AG04450 (cell line): Measurements from ENCODE around the gene DDX10. TPM values are rescaled to one million over a fixed set of nuclear protein-coding genes. Genes with fewer than 3 reads are reported as not detected.

Experiments
- CTCF ChIA-PET: fragments of 300-600, 350-600 bp; formaldehyde crosslinking; extraction: SDS; loops from one replicate; lab custom pipeline; 2022; ENCODE audit warnings: antibody characterized with exemption, inconsistent platforms; lab: Charles Lee
- POLR2A ChIA-PET: fragments of 350-600 bp; formaldehyde crosslinking; extraction: SDS; loops from one replicate; lab custom pipeline; 2021; ENCODE audit warnings: antibody characterized with exemption, inconsistent platforms; lab: Yijun Ruan, JAX
- DNase-seq: peaks from one replicate; pipeline ENCODE4 v3.0.0-alpha.2; 2011; ENCODE audit warnings: low read depth, low spot score
- H3K27ac ChIP-seq: one replicate; pipeline ENCODE4 v1.5.1; 2012; ENCODE audit warnings: low read depth, low read length, control low read depth
- H3K27me3 ChIP-seq: one replicate; pipeline ENCODE4 v1.6.0; 2012; ENCODE audit warnings: low read length; ENCODE audit not compliant: control insufficient read depth, insufficient read depth
- H3K4me3 ChIP-seq: 2 replicates; pipeline ENCODE4 v1.5.1; 2011; ENCODE audit warnings: mild to moderate bottlenecking, low read depth, low read length, control low read depth
- H3K9me3 ChIP-seq: 2 replicates; pipeline ENCODE4 v1.5.1; 2012; ENCODE audit warnings: low read length; ENCODE audit not compliant: control insufficient read depth, insufficient read depth
- polyA minus RNA-seq: library from RNA; depleted of rRNA, polyadenylated mRNA; stranded (reverse); fragments of >200 nt; gene quantifications from 2 replicates; pipeline ENCODE4 v1.2.3, GENCODE V29; 2011; rRNA and poly(A)+ RNA removed
- polyA plus RNA-seq: library from polyadenylated mRNA; depleted of rRNA; stranded (reverse); fragments of >200 nt; gene quantifications from 2 replicates; pipeline ENCODE4 v1.2.3, GENCODE V29; 2011; rRNA removed
- TF ChIP-seq, protein P1 (sequence below): IDR thresholded peaks from 2 replicates; pipeline ENCODE4 v1.5.1; 2011; ENCODE audit warnings: low read depth, low read length, control low read depth, inconsistent platforms

The DDX10 gene
- polyA plus RNA-seq (20.3 and 27.1 TPM in 2 replicates), polyA minus RNA-seq (20.8 and 27.5 TPM in 2 replicates)

DNA sequence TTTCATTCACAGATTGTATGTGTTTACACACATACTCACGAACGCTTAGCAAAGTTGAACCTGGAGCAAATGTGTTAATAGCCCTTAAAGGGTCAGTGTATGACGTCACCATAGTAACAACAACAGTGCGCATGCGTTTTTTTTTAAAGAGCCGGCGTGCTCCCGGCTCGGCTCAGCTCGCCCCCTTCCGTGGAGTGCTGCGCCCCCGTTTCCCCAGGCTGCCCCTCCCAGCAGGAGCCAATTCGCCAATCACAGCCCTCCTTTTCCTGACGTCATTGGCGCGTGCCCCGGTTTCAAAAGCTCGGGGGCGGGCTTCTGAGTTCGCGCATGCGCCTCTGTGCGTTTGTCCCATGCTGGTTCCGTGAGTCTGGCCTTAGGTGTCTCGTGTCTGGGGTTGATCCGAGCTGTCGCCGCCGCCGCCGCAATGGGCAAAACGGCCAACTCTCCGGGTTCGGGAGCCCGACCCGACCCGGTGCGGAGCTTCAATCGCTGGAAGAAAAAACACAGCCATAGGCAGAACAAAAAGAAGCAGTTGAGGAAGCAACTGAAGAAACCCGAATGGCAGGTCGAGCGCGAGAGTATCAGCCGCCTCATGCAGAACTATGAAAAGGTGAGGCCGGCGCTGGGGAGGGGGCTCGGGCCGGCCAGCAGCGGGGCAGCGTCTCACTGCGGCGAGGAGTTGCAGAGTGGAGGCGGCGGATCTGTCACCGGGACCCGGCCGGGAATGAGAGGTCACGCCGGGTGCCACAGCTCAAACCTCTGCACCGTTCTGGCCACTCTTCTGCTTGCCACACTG, at the start of gene DDX10:
DDX10 (plus strand) TSS at position 340 of the 796 bp plus-strand sequence; CDS start at position 425, 85 bp downstream.
- no peaks in the 10 kb centered on the region for H3K27me3 ChIP-seq
- peak; percentile 97 for DNase-seq
- TF ChIP-seq, protein P1, sequence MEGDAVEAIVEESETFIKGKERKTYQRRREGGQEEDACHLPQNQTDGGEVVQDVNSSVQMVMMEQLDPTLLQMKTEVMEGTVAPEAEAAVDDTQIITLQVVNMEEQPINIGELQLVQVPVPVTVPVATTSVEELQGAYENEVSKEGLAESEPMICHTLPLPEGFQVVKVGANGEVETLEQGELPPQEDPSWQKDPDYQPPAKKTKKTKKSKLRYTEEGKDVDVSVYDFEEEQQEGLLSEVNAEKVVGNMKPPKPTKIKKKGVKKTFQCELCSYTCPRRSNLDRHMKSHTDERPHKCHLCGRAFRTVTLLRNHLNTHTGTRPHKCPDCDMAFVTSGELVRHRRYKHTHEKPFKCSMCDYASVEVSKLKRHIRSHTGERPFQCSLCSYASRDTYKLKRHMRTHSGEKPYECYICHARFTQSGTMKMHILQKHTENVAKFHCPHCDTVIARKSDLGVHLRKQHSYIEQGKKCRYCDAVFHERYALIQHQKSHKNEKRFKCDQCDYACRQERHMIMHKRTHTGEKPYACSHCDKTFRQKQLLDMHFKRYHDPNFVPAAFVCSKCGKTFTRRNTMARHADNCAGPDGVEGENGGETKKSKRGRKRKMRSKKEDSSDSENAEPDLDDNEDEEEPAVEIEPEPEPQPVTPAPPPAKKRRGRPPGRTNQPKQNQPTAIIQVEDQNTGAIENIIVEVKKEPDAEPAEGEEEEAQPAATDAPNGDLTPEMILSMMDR: peak; percentile 8; the same call in 1 of the 2 replicates
- peak within 1 kb of the TSS; percentile 34 for H3K27ac ChIP-seq
- H3K4me3 ChIP-seq: peak within 1 kb of the TSS; percentile 79
- ChIA-PET CTCF (interaction anchor here (0.7 to 2.8 kb wide), 8 partner anchors 9 to 1275 kb away, joined by 3 to 12 read pairs (median 3); no protein-coding TSS in a partner anchor), POLR2A (interaction anchor here (0.6 to 1.4 kb wide), 3 partner anchors 197 to 499 kb away, joined by 3 read pairs; partner anchors contain the start of genes ATM and C11orf65)
- H3K9me3 ChIP-seq: no peaks in the 10 kb centered on the region; the same call in 1 of the 2 replicates

DNA sequence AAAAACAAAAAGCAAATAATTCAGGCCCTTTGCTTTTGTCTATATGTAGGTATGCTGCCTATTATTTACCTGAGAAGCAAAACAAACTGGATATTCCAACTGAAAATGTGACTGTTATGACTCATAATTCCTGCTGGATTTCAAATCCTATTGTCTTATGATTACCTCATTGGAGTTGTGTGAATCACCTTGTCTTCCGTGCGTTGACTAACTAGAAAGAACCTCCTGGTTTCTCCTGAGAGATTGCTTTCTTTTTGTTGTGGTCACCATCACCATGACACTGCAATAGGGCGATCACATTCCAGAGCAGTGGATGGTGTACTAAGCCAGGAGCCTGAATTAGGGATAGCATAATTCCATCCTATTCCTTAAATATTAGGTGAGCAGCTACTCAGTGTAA, 48.3 kb upstream of the DDX10 start:
- Histone ChIP-seq H3K4me3 (no peak overlapping the region), H3K27me3 (no peaks in the 10 kb centered on the region), H3K27ac (no peak overlapping the region), H3K9me3 (no peaks in the 10 kb centered on the region)
- POLR2A ChIA-PET: no interaction called here
- CTCF ChIA-PET: no interaction called here
- TF ChIP-seq, protein P1: no peak
- DNase-seq: no peak

DNA sequence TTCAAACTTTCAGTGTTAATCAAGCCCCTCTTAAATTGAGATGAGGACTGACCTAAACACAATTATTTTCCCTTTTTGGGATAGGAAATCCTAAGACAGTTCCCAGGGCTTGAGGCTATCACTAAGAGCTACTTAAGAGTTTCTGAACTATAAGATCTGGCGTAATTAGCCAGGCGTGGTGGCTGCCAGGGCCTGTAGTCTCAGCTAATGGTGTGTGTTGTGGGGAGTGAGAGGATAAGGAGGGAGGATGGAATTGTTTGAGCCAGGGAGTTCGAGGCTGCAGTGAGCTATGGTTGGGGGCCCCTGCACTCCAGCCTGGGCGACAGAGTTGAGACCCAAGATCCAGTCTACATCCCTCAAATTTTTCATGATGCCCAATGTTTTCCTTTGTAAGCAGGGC, 47.8 kb upstream of the DDX10 start:
- CTCF ChIA-PET: interaction anchor here (0.6 kb wide), 1 partner anchor 272 kb away, joined by 3 read pairs; no protein-coding TSS in a partner anchor
- H3K27me3 ChIP-seq: no peaks in the 10 kb centered on the region
- no peak overlapping the region for H3K4me3 ChIP-seq
- H3K27ac ChIP-seq: no peak overlapping the region
- POLR2A ChIA-PET: no interaction called here
- H3K9me3 ChIP-seq: no peaks in the 10 kb centered on the region
- no peak for DNase-seq
- TF ChIP-seq, protein P1: no peak

DNA sequence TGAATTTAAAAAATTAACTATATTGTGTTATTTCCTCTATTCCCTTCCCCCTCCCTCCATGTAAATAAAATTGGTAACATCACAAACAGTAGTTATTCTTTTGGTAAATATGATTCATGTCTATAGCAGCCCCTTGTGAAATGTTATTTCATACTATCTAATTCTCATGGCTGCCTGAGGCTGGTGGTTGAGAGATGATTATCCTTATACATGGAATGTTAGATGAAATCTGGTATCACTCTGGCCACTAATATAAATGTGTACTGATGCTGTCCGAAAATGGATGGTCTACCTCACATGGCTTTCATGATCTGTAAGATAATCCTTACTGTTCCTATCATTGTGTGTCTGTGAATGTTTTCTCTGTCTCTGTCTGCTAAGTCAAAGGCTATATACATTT, 46.3 kb upstream of the DDX10 start:
- TF ChIP-seq, protein P1: no peak
- Histone ChIP-seq H3K4me3 (no peak overlapping the region), H3K9me3 (no peaks in the 10 kb centered on the region), H3K27ac (no peak overlapping the region), H3K27me3 (no peaks in the 10 kb centered on the region)
- ChIA-PET POLR2A (no interaction called here), CTCF (no interaction called here)
- DNase-seq: no peak
